Measurements from ENCODE around the gene UBE2C.
"Not testable (repeated sequence)": the region's sequence is repeated elsewhere in the genome, so short reads cannot be mapped to it uniquely, and the experiment has no call there.

Gene UBE2C

DNA sequence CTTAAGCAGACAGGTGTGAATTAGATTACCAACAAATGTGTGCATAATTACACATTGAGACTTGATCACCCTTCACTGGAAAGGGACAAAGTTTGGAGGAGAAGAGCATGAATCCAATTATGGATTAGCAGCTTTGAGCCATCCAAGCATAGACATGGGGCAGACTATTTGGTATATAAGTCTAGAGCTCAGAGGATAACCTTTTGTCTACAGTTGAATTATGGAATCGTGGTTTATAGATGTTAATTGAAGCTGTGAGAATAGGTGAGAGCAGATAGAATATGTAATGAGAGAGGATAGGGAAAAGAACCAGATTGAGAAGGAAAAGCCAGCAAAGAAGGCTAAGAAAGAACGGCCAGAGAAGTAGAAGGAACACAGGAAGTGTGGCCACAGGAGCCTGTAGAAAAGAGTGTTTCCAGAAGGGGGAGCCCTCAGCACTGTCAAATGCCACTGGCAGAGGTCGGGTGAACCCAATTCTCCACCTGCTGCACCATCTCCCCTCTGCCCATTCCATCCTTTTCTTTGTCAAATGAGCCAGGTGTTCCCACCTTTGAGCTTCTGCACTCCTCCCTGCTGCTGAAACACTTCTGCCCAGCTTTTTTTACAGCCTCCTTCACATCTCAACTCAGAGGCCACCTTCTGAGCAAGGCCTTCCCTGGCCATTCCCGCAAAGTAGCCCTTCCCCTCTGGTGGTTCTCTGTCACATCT is 13.4 kb upstream of the UBE2C start:
- peak; percentile 37 for DNase-seq

DNA sequence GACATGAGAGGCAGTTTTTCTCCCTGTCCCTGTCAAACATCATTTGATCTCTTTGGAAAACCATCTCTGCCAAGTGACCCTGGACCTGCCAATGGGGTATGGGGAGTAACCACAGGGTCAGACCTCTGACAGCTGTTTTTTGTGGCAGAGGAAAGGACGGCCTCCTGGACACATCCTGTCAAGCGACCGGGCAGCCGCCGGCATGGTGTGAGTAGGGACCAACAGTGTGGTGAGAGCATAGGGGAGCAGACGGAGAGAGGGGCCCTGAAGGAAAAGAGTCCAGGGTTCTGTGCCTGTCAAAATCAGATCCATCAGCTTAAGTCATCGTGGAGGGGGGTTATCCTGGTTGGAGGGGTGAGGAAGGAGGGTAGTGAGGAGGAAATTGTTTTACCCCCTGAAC is 10.6 kb upstream of the UBE2C start:
- DNase-seq, result no peak

DNA sequence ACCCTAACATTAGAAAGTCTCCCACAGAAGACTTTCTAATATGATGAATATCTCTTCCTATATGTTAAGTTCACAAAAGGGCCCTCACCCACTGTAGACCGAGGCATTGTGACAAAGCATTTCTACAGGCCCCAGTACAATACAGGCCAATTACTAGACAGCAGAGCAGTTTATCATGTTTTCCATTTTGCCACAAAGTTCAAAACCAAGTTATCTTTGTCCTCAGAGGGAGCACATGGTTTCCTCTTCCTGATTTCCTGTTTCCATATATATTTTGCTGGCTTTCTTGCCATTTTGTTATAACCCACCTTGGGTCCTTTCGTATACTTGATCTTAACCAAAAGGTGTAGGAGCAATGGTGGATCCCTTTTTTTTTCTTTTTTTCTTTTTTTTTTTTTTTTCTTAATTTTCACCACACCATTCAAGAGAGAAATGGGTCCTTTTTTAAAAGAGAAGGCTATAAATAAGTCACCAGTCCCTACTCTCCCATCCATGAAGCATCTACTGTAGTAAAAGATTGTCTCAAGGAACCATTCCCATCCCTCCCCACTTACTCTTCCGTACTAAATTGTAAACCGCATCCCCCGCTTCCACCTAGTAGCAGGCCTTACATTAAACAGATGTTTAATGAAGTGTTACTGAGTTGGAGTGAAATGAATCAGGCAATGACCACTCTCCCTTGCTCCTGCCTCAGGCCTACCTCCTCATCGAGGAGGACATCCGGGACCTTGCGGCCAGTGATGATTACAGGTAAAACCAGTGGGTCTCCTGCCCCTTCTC is 2.1 kb upstream of the UBE2C start:
- DNase-seq, result no peak

DNA sequence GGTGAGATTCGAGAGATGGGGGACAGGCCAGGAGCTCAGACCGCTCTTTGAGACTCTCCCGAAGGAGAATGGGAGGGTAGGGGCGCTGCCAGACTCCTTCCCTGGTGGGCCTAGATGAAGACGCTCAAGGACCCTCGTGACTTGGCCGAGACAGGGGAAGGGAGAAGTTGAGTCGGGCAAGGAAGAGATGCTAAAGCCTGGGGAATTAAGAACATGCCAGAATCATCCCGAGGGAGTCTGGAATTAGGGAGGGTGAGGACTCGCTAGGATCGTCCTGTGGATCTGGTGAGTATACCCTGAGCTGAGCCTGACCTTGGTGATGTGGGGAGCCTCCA is 529 bp downstream of the UBE2C start:
- DNase-seq, result no peak

DNA sequence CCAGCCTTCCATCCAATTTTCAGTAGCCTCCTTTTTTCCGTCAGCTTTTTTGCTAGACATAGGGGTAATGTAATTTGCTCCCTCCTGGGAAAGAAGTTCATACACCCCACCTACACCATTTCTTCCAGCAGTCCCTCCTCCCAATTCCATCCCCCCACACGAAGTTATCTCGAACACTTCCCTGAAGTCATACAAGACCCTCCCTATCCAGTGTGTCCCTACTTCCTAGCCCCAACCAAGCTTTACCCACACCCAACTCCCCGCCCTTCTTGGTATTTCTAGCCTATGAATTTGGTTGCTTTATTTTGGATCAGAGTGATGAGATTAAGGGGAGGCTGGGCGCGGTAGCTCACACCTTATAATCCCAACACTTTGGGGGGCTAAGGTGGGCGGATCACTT is 1.0 kb downstream of the UBE2C start:
- no peak for DNase-seq

DNA sequence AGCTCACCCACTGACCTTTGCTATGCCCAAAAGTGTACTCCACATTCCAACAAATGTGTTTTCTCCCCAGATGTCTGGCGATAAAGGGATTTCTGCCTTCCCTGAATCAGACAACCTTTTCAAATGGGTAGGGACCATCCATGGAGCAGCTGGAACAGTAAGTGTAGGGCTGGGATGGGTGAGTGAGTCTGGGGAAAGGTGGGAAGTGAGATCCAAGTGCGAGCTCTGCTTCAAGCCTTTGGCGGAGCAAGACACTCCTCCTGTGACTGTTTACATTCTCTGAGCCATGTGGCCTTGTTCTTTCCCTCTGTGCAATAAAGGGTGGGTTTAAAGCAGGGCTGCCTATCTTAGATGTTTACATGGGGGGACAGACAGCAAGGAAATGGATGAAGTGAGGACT is 1.9 kb downstream of the UBE2C start:
- DNase-seq, result no peak

DNA sequence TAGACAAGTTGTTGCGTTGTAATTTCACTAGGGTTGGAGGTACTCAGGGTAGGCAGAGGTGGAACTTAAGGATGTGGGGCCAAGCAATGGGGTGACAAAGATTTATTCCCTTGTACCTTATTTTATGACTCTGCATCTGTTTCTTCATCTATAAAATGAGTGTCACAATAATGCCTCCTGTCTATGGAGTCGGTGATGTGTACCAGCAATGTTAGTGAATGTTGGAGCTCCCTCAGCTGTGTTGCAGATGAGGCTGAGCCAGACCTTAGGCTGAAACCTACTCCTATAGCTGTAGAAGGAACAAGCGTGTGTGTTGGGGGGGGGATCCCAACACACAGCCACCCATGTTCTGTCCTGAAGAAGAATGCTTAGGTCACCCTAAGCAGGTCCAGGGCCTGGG is 4.5 kb downstream of the UBE2C start:
- DNase-seq, result no peak

DNA sequence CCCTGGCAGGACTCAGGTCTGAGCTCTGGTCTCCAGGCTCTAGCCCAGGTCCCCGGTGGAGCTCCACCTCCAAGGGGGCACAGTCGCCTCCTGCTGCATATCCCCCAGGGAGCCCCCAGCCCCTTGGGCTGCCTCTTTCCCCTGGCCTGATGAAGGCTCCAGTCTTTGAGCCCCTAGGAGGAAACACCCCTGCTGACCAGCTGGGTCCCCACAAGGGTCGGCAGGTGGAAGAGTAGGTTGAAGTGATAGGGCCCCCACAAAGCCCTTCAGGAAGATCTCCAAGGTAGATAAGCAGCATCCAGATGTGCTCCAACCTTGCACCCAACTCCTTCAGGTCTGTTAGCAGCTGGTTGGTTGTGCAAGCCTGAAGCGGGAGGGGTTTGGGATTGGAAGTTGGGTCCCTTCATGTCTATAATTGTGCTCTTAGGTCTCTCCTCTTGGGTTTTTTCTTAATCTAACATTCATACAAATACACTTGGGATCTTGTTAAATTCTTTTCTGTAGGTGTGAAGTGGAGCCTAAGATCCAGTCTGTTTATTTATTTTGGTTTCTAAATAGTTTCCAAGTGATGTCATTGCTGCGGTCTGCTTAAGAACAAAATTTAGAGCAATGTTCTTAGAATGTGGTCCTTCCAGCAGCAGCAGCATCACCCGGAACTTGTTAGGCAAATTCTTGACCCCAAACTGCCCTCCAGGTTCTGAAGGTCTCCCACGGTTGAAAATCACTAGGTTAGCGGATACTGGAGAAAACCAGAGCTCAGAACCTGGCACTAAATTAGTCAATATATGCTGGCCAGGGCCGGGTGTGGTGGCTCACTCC is 5.1 kb downstream of the UBE2C start:
- DNase-seq, result peak; percentile 78

DNA sequence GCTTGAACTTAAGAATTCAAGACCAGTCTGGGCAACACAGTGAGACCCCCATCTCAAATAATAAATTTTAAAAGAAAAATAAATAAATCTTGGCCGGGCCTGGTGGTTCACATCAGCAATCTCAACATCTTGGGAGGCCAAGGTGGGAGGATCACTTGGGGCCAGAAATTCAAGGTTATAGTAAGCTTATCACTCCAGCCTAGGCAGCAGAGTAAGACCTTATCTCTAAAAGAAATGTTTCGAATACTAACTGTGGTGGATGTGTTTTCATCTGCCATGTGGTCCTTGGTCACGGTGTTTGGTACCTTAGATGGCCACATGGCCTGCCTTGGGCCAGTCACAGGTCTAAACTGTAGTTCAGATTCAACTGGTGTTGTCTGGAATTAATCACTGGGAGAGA is 5.8 kb downstream of the UBE2C start:
- DNase-seq, result no peak

DNA sequence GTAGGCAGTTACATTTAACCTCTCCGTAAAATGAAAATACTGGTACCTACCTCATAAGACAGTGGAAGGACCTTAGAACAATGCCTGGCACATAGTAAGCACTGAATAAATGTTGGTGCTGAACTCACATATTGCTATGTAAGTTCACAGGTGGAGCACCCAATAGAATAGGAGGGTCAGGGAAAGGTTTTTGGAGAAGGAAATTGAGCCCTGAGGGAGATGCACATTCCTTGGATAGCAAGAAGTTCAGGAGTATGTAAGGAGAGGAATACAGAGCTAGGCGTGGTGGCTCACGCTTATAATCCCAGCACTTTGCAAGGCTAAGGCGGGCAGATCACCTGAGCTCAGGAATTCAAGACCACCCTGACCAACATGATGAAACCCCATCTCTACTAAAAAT is 7.0 kb downstream of the UBE2C start:
- no peak for DNase-seq

DNA sequence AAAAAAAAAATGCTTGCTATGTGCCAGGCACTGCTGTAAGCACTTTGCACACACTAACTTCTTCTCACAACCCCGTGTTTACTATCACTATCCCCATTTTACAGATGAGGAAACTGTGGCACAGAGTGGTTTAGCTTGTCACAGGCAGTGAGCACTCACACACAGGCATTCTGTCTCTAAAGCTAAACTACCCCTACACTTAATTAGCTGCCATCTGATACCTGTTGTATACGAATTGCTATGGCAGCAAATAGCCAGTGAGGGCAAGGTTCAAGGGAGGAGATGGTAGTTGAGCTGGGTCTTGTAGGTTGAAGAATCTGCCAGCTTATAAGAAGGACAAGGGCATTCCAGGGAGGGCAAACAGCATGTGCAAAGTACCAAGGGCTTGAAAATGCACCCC is 9.5 kb downstream of the UBE2C start:
- DNase-seq, result no peak

DNA sequence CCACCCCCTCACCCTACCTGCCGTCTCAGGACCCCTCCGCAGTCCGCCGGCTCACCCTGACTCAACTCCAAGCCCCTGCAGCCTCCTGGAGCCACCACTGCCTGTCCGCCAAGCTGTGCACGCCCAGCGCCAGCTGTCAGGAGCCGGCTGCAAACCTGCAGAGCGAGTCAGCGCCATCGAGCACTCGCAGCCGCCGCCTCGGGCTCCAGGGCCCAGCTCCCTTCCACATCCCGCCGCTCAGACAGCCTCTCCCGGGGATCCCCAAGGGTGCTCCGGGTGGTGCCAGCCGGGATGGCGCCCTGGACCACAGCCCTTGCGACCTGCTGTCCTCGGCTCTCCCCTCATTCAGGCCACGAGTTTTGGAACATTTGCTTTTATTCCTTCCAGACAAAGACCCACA is 10.4 kb downstream of the UBE2C start:
- DNase-seq, result no peak

DNA sequence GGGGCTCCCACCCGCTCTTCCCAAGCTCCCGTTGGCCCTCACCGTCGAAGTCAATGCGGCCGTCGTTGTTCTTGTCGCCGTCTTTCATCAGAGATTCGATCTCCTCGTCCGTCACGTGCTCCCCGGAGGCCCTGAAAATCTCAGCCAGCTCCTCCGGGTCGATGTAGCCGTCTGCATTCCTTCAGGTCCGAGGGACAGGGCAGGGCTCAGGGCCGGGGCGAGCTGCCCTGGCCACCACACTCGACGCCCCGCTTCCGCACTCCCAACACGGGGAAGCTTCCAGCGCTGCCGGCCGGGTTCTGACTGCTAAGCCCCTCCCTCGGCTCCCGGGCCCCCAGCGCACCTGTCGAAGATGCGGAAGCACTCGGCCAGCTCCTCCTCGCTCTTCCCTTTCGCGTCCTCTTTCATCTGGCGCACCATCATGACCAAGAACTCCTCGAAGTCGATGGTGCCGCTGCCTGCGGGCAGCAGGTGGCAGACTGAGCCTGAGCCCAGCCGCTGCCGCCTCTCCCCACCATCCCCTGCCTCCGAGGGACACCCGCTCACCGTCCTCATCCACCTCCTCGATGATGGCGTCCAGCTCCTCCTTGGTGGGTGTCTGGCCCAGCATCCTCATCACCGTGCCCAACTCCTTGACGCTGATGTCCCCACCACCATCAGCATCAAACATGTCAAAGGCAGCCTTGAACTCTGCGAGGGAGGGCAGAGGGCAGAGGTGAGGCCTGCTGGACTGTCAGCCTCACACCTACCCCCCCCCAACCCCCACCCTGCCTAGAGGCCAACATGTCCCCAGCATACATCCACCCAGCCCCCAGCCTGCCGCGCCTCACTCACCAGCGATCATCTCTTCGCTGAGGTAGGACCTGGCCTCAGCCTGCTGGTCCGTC is 11.7 kb downstream of the UBE2C start:
- DNase-seq, result peak; percentile 42

DNA sequence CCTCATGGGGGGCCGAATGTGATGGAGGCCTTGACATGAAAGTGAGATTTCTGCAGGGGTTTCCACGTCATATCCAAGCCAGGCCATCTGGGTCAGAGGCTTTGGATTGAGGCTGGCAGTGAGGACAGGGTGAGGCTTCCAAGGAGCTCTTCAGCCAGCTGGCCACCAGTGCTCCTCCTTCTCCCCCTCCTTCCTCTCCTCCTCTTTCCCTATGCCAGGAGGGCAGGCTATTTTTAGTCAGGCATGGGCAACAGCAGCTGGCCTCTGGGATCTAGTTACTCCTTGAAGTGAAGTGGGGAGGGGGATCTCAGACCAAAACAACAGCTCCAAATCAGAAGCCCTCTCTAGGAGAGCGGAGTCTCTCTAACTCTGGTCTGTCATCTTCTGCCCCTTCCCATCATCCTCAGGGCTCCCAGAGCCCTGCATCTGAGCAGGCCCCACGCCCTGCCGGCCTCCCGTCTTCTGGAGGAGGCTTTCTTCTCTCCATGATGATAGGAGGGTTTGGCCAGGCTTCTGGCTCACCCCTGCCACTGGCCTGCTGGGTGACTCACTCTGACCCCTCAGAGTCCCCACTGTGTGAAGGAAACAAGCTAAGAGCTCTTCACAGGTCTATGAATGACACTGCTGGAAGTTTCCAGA is 14.1 kb downstream of the UBE2C start:
- no peak for DNase-seq

DNA sequence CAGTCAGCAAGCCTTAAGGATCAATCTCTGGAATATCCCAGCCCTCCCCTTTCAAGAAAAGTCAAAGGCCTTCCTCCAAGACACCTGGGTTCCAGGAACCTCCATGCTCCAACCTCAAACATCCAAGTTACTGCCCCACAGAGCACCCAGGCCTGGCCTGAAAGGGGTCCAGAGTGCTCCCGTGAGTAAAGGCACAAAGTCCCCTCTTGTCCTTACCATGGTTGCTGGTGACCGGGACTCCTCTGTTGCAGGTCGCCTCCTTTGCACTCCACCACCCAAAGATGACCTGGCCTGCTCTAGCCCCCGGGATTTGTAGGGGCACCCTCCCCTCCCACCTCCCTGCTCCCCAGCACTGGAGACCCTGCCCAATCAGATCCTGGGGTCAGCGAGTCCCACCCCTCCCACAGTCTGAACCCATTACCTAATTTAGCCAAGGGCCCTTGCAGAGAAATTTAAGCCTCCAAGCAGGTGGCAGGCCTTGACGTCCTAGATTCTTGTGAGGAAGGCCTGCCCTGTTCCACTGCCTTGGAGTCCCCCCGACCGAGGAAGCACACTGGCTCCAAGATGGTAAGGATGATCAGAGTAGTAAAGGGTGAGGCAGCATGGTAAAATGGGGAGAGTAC is 14.7 kb downstream of the UBE2C start, which contains the start of gene TNNC2:
TNNC2 (minus strand) TSS at position 283 of the 623 bp plus-strand sequence; CDS start at position 219, 64 bp downstream.
- no peak for DNase-seq

DNA sequence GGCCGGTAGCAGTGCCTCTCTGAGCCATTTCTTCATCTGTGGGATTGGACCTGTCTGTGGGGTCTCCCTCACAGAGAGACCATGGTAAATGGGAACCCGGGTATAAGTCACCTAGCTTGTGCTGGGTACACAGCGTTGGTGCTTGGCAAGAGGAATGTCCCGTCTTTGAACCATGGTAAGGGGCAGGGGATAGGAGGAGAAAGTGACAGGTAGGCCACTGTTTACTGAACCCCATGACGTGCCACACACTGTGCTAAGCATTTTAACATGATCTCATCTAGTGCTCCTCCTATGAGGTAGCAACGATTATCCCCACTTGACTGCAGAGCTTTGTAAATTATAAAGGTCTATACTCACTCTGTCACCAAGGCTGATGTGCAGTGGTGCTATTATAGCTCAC is 15.3 kb downstream of the UBE2C start:
- DNase-seq, result no peak

DNA sequence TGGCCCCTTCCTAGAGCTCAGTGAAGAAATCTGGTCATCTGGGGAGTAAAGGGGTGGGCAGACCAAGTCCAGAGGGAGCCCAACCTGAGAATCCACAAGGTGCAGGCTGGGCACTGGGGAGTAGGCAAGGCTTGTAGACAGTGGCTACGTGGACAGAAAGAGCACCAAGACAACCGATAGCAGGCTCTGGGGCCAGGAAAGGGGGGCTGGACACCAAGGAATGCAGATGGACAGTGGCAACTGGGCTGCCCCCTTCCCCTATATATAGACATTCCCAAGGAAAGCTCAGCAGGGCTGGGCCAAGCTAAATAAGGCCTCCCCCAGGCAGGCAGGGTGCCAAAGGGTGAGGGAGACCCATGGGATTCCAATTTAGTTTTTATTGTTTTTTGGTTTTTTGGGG is 16.1 kb downstream of the UBE2C start:
- no peak for DNase-seq

DNA sequence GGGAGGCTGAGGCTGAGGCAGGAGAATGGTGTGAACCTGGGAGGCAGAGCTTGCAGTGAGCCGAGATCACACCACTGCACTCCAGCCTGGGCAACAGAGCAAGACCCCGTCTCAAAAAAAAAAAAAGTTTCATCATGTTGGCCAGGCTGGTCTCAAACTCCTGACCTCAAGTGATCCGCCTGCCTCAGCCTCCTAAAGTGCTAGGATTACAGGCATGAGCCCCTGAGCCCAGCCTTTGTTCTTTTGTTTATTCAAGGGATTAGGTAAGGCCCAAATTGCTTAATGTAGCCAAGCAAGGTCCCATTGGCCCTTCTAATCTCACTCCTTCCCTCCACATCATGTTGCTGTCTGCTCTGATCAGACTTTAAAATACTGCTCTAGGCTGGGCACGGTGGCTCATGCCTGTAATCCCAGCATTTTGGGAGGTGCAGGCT is 17.2 kb downstream of the UBE2C start:
- DNase-seq, result not testable (repeated sequence)

DNA sequence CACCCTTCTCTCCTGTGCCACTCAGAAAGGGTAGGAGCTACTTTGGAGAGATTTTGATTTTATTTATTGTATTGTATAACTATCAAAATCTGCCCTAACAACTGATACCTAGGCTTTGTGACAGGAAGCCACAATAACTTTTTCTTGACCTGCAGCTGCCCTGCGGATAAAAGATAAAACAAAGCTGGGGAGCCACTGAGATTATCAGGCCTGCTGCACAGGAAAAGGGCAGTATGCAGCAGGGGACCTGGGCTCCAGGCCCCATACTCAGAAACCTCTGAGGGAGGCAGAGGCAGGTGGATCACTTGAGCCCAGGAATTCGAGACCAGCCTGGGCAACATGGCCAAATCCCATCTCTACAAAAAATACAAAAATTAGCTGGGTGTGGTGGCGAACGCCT is 20.2 kb downstream of the UBE2C start:
- DNase-seq, result no peak

DNA sequence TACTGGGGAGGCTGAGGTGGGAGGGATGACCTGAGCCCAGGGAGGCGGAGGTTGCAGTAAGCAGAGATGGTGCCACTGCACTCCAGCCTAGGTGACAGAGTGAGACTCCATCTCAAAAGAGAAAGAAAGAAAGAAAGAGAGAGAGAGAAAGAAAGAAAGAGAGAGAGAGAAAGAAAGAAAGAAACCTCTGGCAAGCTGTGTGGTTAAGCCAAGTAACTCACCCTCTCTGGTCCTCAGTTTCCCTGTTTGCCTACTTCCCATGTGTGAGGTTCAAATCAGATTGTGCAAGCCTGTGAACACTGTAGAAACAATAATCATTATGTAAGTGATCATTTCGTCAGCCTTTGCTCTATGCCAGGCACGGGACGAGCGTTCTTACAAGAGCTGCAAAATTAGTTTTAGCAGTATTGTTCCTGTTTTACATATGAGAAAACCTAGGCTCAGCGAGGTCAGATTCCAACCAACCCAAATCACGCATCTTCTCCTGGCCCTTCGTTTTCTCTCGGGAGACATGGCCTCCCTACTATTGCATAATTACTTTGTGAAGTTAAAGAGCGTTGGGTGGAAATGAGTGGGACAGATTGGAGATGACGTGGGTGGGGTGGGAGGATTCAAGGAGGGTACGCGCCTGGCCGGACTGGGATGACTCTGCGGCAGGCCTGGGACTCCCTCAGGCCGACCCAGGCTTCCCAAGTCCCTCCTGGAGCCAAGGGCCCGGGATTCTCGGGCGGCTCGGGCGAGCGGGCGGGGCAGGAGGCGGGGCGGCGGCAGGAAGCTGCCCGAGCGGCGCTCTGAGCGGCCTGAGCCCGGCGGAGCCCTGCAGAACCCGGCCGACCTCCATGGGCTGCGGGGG is 20.8 kb downstream of the UBE2C start, which contains the start of gene SNX21:
SNX21 (plus strand) TSS at position 770 of the 853 bp plus-strand sequence. CDS start 121 bp downstream, outside the sequence.
- DNase-seq, result peak; percentile 91

Measured in fibroblast of skin of right quadriceps (primary cell).